HG03342 (cell line): ENCODE data around the gene KRTAP1-1.
"Not testable (repeated sequence)": the region's sequence is repeated elsewhere in the genome, so short reads cannot be mapped to it uniquely, and the experiment has no call there.

Source experiments
- ATAC-seq: cut with Tn5 transposase; IDR thresholded peaks from one replicate; pipeline ENCODE4 v1.9.1; 2021; ENCODE audit warnings: mild to moderate bottlenecking, moderate library complexity; ENCODE audit not compliant: unreplicated experiment

The KRTAP1-1 gene

GRCh38 chr17:41057547-41057946 is 16.3 kb upstream of the KRTAP1-1 start:
- ATAC-seq = no peak

GRCh38 chr17:41055130-41055529 is 13.9 kb upstream of the KRTAP1-1 start, which contains the start of gene KRTAP2-2:
KRTAP2-2 (minus strand) TSS chr17:41055230; CDS start chr17:41055211, 19 bp downstream.
- not testable (repeated sequence) for ATAC-seq

GRCh38 chr17:41054556-41054955 is 13.3 kb upstream of the KRTAP1-1 start:
- ATAC-seq = not testable (repeated sequence)

GRCh38 chr17:41054025-41054424 is 12.8 kb upstream of the KRTAP1-1 start:
- no peak for ATAC-seq

GRCh38 chr17:41052566-41052965 is 11.3 kb upstream of the KRTAP1-1 start:
- no peak for ATAC-seq

- no peak for ATAC-seq
These were observed 7.9 kb upstream of the KRTAP1-1 start for GRCh38 chr17:41049110-41049509.

- no peak for ATAC-seq
These were observed 7.2 kb upstream of the KRTAP1-1 start for GRCh38 chr17:41048441-41048840.

GRCh38 chr17:41046735-41047465 is 5.7 kb upstream of the KRTAP1-1 start, which contains the start of gene KRTAP2-1:
KRTAP2-1 (minus strand) TSS chr17:41047316; CDS start chr17:41047267, 49 bp downstream.
- not testable (repeated sequence) for ATAC-seq

GRCh38 chr17:41042953-41043352 is 1.7 kb upstream of the KRTAP1-1 start:
- no peak for ATAC-seq

- ATAC-seq = no peak
These were observed 3.3 kb downstream of the KRTAP1-1 start for GRCh38 chr17:41037853-41038350.

- ATAC-seq = not testable (repeated sequence)
These were observed 6.8 kb downstream of the KRTAP1-1 start, which contains the start of gene KRTAP1-3 for GRCh38 chr17:41034346-41034935. KRTAP1-3 (minus strand) TSS chr17:41034874; CDS start chr17:41034821, 53 bp downstream.

GRCh38 chr17:41029633-41030245 is 11.5 kb downstream of the KRTAP1-1 start, which contains the start of gene KRTAP1-4:
KRTAP1-4 (minus strand) TSS chr17:41030195; CDS start chr17:41030078, 117 bp downstream.
- ATAC-seq = no peak

- ATAC-seq = no peak
These were observed 14.4 kb downstream of the KRTAP1-1 start, which contains the start of gene KRTAP1-5 for GRCh38 chr17:41026715-41027471. KRTAP1-5 (minus strand) TSS chr17:41027208; CDS start chr17:41027155, 53 bp downstream.

GRCh38 chr17:41024697-41025096 is 16.6 kb downstream of the KRTAP1-1 start:
- no peak for ATAC-seq

- ATAC-seq = no peak
These were observed 20.9 kb downstream of the KRTAP1-1 start for GRCh38 chr17:41020336-41020735.

GRCh38 chr17:41019415-41019814 is 21.8 kb downstream of the KRTAP1-1 start:
- ATAC-seq = no peak

GRCh38 chr17:41018541-41018940 is 22.7 kb downstream of the KRTAP1-1 start:
- no peak for ATAC-seq

GRCh38 chr17:41016578-41017215 is 24.6 kb downstream of the KRTAP1-1 start:
- ATAC-seq = no peak

- no peak for ATAC-seq
These were observed 25.8 kb downstream of the KRTAP1-1 start for GRCh38 chr17:41015454-41015853.

- no peak for ATAC-seq
These were observed 27.6 kb downstream of the KRTAP1-1 start for GRCh38 chr17:41013606-41014005.
